HTERT RPE-1 (cell line): ENCODE measurements around the gene TSEN15.

Source experiments
- in situ Hi-C: fragments of 300-500 bp; cut with MboI; formaldehyde crosslinking; loops from 4 replicates; pipeline ENCODE4 v1.14.3; 2020; ENCODE audit warnings: low sequenced_read_pairs

Gene TSEN15

DNA sequence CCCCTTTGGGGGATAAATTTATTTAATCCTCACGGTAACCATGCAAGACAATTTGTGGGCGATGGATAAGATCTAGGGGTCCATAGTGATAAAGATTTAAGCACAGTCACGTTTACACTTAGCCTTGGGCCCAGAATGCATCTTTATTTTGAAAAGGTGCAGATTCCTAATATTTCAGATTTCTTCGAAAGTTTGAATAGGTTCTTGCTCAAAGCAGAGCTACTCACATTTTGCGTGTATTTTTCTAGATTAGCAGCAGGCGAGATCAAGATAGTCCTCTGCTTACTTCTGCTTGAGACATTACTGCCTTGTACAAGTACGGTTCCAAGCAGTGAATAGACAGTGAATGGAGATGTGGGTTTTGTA, 647 bp downstream of the TSEN15 start:
- in situ Hi-C loops, result no loop called here

DNA sequence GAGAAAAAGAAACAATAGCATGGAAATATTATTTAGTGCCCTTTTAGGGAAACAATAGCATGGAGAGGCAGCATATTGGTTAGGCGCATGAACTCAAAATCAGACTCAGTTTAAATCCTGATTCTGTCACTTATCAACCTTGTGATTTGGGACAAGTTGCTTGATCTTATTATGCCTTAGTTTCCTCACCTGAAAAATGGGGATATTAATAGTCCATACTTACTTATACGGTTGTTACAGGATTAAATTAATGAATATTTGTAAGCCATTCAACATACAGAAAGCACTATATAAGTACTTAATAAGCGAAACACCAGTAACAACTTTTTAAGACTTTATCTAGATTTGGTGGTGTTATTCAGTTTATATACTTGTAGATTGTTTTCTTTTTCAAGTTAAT, 1.2 kb downstream of the TSEN15 start:
- in situ Hi-C loops, result no loop called here

DNA sequence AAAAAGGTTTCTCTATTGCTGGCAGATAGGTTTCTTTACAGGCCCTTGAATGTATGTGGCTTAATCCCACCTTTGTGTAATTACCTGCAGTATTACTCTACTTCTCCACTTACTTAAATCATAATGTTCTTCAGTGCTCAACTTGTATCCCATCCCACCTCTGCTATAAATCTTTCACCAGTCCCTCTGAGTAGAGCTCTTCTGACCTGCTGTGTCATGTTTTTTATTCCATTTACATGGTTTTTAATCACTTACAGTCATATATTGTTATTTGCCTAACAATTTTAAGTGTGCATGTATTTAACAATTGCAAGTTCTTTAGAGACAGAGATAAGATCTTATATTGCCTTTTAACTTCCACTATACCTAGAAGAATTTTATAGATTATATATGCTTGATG, 2.4 kb downstream of the TSEN15 start:
- in situ Hi-C loops, result no loop called here

GRCh38 chr1:184056921-184057555, 5.5 kb downstream of the TSEN15 start:
- in situ Hi-C loops, result no loop called here

DNA sequence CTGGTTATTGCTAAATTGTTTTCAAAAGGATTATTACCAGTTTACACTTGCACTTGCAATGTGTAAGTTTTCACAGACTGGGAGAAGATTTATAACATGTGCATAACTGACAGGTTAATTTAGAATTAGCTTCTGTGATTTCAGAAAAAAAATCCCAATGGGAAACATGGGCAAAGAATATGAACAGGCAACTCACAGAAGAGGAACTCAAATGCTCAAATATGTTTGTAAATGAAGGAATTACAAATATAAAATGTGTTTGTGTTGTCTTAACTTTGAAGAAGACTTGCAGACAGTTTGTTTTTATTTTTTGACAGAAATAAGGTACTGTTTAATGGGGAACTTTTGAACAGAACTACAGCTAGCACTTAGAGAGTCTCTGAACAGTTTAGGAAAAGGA, 8.4 kb downstream of the TSEN15 start:
- in situ Hi-C loops, result no loop called here

DNA sequence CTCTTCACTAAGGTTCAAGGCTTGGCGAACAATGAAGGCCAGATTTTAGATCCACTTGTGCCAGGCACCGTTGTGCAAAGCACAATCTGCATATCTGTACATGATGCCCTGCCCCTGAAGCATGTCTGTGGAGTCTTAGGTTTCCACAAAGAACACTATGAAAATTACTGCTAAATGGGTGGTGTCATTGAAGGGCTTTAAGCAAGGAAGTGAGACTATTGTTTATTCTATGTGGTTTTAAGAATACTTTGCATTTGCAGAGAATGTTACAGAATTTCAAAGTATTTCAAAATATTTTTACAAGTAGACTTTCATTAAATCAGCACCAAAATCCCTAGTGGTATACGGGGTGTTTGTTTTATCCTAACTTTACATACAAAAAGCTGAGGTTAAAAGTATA, 8.8 kb downstream of the TSEN15 start:
- in situ Hi-C loops, result no loop called here

- in situ Hi-C loops, result no loop called here
These were observed 10.0 kb downstream of the TSEN15 start for GRCh38 chr1:184061396-184062003.

- in situ Hi-C loops, result no loop called here
These were observed 11.2 kb downstream of the TSEN15 start for GRCh38 chr1:184062640-184063286.

DNA sequence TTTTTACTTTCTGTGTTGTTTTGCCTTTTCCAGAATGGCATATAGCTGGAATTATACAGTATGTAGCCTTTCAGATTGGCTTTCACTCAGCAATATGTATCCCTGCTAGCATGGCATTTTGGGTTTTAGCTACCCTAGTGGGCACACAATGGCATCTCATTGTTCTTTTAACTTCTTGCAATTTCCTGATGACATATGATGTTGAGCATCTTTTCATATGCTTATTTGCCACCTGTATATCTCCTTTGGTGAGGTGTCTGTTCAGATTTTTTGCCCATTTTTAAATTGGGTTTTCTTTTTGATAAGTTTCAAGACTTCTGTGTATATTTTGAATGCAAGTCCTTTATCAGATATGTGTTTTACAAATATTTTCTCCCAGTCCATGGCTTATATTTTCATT, 14.0 kb downstream of the TSEN15 start:
- in situ Hi-C loops, result no loop called here

DNA sequence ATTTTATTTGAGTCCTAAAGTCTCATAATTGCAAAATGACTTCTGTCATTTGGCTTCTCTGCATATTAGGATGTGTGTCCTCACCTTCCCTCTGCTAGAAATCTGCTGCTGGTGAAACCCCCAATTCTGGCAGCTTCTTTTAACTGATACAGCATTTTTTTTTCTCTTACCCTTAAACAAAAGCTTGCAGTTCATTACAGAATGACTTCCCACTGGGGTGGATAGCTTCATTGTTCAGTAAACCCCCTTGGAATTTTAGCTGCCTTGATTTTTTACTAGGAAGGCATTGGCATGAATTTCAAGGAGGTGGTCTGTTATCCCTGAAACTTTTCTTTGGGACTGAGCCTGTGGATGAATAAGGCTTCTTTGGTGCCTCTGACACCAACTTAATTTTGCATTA, 16.8 kb downstream of the TSEN15 start:
- in situ Hi-C loops, result no loop called here

DNA sequence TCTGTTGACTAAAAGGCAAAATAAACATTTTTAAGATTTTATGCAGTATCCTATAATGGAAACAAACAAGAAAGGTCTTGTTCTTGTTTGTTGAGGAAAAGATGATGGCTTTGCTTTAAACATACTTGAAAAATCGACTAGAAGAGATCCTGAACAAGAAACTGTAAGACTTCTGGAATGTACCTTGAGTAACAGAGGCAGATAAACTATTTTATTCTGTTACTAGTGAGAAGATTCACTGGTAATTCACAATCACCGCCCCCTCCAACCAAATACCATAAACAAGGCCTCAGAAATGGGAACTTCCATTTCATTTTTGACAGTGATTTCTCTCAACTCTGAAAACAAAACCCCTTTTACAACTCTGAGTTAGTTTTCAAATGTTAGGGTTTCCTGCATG, 18.1 kb downstream of the TSEN15 start:
- in situ Hi-C loops, result no loop called here

GRCh38 chr1:184072376-184072775, 20.8 kb downstream of the TSEN15 start:
- in situ Hi-C loops, result no loop called here

- in situ Hi-C loops, result no loop called here
These were observed 22.9 kb downstream of the TSEN15 start for GRCh38 chr1:184074383-184074782.

DNA sequence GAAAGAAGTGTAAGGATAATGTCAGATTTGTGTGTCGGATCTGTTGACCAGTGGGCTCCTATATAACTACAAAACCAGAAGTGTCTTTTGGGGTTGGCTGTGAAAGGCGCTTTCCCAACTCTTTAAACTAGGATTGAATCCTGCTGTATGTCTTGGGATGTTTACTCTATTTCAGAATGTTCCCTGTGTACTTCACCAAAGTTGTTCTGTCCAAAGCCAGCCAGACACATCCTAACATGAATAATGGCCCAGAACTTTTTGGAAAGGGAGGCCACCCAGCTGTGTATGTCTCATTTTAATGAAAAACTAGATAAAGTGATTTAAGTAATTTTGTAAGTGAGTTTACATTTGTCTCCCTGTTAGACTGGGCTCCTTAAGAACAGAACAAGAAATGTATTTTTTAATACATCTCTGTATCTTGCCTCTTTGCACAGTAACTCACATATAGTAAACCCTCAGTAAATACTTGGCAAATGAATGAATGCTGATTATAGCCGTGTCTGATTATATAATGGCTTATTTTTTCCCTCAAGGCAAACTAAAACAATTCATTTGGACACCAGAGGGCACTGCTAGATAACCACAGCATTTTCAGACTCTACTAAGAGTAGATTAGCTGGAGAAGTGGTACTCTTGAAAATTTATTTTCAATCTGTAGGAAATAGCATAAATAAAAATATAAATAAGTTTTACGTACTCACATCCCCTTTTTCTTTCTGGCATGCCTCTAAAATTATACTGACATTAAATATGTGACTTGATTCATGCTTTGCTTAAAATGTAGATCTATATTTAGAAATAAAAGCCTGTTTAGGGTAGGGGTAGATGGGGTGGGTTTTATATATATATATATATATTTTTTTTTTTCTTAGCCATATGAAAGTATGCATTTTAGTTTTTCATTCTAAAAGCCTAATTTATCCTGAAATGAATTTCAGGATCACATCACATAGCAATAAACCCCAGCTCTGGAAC, 23.8 kb downstream of the TSEN15 start:
- in situ Hi-C loops, result no loop called here

DNA sequence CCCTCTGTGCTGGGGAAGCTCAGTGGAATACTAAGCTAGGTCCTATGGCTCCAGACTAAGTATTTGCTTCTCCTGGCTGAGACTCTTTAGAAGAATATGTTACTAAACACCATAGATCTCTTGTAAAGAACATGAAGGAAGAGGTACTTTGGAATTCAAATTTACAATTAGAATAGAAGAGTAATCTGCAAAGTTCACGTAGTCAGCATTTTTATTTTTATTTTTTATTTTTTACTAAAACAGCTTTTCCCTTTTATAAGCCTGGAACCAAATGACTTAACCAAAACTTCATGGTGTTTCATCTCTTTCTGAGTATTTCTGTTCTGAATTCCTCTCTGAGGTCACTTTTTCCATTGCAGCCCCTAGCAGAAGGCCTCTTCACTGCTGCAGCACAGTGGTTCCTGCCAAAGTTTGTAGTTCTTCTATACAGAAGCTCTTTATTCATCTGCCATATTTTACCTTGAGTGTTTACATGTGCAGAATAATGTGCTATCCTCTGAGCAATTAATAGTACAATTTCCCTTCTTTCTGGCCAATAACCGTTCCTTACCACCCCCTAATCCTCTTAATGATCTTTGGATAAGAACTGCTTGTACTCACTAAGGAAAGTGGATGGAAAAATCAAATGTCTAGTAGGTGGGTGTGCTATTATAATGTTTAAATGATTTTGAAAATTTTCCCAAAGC, 27.2 kb downstream of the TSEN15 start:
- in situ Hi-C loops, result no loop called here

DNA sequence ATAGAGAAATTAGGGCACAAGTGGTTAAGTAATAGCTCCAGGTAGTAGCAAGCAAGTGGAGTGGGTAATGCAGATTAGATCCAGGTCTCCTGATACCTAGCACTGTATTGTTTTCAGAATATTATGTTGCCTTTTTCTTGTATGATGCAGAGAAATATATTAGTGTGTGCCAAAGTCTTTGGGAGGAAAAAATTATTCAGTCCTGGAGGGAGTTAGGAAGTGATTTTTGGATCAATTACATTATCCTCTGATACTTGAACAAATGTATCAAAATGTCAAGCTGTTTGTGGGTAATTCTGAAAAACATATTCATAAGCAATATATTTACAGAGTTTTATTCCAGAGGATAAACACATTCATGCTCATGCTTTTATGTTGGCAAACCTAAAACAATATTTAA, 28.8 kb downstream of the TSEN15 start:
- in situ Hi-C loops, result no loop called here

DNA sequence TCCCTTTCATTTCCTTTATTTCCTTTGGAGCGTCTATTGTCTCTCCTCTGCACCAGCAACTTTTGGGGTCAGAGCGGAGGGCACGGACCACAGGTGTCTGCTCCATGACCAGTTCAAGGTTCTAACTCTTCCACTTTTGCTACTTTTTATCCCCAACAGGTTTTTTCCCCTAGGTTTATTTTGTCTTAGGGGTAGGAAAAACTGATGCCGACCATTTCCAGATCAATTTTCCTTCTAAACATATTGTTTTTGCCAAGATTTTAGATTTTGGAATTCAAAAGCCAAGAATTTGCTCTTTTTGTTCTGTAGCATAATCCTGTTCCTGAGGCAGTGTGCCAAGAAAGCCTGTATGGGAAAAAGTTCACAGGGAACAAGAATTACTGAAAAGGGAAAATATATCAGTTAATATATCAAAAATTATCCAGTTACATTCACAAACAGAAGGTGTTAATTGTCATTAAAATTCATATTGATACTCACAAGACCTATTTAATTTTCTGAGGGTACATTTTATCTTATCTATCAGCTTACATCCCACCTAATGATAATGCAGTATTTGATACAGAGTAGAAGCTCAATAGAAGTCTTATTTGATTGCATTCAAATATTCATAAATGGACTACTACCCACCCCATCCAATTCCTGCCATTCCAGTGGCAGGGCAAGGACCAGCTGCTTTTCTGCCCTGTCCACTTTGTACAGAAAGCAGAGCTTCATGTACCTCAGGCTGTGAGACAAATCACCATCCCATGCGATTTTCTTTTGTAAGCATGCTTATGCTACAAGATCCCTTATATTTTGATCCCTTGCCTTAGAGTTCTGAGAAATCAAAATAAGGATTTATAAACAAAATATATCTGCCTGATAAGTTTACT, 31.2 kb downstream of the TSEN15 start:
- in situ Hi-C loops, result no loop called here

DNA sequence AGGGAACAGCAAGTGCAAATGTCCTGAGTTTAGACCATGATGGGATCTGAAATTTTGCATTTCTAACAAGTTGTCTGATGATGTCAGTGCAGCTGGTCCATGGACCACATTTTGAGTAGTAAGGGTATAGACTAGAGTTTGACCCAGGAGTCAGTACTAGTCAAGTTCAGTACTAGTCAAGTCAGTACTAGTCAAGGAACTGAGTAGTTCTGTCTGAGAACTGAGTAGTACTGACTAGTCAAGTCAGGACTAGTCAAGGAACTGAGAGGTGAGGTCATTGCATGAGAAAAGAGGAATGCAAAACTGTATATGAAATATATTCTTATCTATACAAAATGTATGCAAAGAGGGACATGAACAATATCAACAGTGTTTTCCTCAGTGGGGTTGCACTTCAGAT, 34.1 kb downstream of the TSEN15 start:
- in situ Hi-C loops, result no loop called here

- in situ Hi-C loops, result no loop called here
These were observed 36.5 kb downstream of the TSEN15 start for GRCh38 chr1:184088037-184088436.

GRCh38 chr1:184093071-184093470, 41.5 kb downstream of the TSEN15 start:
- in situ Hi-C loops, result no loop called here
